ENCODE data around the gene THNSL1. TPM values are rescaled to one million over a fixed set of nuclear protein-coding genes. Genes with fewer than 3 reads are reported as not detected.

Gene THNSL1
- total RNA-seq, 1 experiment from 2014 or later: 5.5 TPM

DNA sequence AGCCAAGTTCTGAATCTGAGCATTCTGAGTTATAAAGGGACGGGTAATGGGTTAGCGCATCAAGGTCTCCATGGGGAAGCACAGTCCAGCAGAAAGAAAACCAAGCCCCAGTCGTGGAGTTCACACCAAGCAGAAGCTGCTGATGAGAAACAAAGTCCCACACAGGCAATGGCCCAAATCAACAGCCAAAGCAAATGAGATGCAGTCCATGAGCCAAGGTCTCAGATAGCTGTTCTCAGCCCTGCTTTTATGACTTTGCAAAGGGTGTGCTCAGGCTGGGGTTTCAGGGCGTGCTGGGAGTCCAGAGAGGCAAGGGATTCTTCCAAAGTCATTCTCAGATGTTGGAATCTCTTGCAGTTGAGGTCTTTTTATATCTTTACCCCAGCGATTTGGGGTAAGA is 32.0 kb downstream of the THNSL1 start:
- no peaks in the 10 kb centered on the region for H3K4me1 Mint-ChIP-seq
- ATAC-seq: no peak
- TF ChIP-seq, protein P1, sequence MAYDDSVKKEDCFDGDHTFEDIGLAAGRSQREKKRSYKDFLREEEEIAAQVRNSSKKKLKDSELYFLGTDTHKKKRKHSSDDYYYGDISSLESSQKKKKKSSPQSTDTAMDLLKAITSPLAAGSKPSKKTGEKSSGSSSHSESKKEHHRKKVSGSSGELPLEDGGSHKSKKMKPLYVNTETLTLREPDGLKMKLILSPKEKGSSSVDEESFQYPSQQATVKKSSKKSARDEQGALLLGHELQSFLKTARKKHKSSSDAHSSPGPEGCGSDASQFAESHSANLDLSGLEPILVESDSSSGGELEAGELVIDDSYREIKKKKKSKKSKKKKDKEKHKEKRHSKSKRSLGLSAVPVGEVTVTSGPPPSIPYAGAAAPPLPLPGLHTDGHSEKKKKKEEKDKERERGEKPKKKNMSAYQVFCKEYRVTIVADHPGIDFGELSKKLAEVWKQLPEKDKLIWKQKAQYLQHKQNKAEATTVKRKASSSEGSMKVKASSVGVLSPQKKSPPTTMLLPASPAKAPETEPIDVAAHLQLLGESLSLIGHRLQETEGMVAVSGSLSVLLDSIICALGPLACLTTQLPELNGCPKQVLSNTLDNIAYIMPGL (CRISPR knock-in tag; IDR thresholded peaks at IDR 0.05): no peak
- H3K9me3 Mint-ChIP-seq: peaks cover 12% of the 10 kb centered on the region
- no peak overlapping the region for H3K27ac Mint-ChIP-seq
- POLR2A ChIA-PET: no interaction called here
- CTCF ChIA-PET: no interaction called here
- DNase-seq (ENCODE audit: low spot score): no peak
- no peaks in the 10 kb centered on the region for H3K36me3 Mint-ChIP-seq
- no peaks in the 10 kb centered on the region for H3K27me3 Mint-ChIP-seq (ENCODE audit: low read depth)
- no peak overlapping the region for H3K4me3 Mint-ChIP-seq

DNA sequence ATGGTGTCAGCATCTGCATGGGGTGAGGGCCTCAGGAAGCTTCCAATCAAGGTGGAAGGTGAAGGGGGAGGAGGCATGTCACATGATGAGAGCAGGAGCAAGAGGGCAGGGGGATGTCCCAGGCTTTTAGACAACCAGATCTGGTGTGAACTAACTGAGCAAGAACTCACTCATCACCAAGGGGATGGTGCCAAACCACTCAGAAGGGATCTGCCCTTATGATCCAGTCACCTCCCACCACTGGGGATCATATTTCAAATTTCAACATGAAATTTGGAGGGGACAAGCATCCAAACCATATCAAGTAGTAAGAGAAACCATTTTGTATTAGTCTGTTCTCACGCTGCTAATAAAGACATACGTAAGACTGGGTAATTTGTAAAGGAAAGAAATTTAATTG is 33.6 kb downstream of the THNSL1 start:
- DNase-seq (ENCODE audit: low spot score) (no peak), ATAC-seq (no peak)
- Mint-ChIP-seq H3K36me3 (no peaks in the 10 kb centered on the region), H3K4me1 (peaks cover 2% of the 10 kb centered on the region), H3K27me3 (ENCODE audit: low read depth) (no peaks in the 10 kb centered on the region), H3K4me3 (no peak overlapping the region), H3K9me3 (peaks cover 12% of the 10 kb centered on the region), H3K27ac (no peak overlapping the region)
- ChIA-PET CTCF (no interaction called here), POLR2A (no interaction called here)
- TF ChIP-seq GABPB1 (CRISPR knock-in tag; IDR thresholded peaks at IDR 0.05) (no peak), SMAD3 (CRISPR knock-in tag; IDR thresholded peaks at IDR 0.05; ENCODE audit: borderline replicate concordance) (no peak), NR3C1 (CRISPR knock-in tag; conservative IDR thresholded peaks at IDR 0.05; ENCODE audit: low read depth) (no peak), FOXK1 (CRISPR knock-in tag; IDR thresholded peaks at IDR 0.05) (no peak), PRRX2 (CRISPR knock-in tag; IDR thresholded peaks at IDR 0.05) (no peak), ZNF263 (CRISPR knock-in tag; IDR thresholded peaks at IDR 0.05; ENCODE audit: low read depth) (no peak), ESRRA (CRISPR knock-in tag; IDR thresholded peaks at IDR 0.05; ENCODE audit: borderline replicate concordance) (no peak), ZNF416 (CRISPR knock-in tag; IDR thresholded peaks at IDR 0.05) (no peak), CREM (CRISPR knock-in tag; IDR thresholded peaks at IDR 0.05) (no peak)
- TF ChIP-seq, protein P2, sequence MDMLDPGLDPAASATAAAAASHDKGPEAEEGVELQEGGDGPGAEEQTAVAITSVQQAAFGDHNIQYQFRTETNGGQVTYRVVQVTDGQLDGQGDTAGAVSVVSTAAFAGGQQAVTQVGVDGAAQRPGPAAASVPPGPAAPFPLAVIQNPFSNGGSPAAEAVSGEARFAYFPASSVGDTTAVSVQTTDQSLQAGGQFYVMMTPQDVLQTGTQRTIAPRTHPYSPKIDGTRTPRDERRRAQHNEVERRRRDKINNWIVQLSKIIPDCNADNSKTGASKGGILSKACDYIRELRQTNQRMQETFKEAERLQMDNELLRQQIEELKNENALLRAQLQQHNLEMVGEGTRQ (CRISPR knock-in tag; IDR thresholded peaks at IDR 0.05): no peak
- TF ChIP-seq, protein P3, sequence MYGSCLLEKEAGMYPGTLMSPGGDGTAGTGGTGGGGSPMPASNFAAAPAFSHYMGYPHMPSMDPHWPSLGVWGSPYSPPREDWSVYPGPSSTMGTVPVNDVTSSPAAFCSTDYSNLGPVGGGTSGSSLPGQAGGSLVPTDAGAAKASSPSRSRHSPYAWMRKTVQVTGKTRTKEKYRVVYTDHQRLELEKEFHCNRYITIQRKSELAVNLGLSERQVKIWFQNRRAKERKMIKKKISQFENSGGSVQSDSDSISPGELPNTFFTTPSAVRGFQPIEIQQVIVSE (CRISPR knock-in tag; IDR thresholded peaks at IDR 0.05; ENCODE audit: borderline replicate concordance): no peak
- TF ChIP-seq, protein P4, sequence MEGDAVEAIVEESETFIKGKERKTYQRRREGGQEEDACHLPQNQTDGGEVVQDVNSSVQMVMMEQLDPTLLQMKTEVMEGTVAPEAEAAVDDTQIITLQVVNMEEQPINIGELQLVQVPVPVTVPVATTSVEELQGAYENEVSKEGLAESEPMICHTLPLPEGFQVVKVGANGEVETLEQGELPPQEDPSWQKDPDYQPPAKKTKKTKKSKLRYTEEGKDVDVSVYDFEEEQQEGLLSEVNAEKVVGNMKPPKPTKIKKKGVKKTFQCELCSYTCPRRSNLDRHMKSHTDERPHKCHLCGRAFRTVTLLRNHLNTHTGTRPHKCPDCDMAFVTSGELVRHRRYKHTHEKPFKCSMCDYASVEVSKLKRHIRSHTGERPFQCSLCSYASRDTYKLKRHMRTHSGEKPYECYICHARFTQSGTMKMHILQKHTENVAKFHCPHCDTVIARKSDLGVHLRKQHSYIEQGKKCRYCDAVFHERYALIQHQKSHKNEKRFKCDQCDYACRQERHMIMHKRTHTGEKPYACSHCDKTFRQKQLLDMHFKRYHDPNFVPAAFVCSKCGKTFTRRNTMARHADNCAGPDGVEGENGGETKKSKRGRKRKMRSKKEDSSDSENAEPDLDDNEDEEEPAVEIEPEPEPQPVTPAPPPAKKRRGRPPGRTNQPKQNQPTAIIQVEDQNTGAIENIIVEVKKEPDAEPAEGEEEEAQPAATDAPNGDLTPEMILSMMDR (IDR thresholded peaks at IDR 0.05): no peak
- TF ChIP-seq, protein P5, sequence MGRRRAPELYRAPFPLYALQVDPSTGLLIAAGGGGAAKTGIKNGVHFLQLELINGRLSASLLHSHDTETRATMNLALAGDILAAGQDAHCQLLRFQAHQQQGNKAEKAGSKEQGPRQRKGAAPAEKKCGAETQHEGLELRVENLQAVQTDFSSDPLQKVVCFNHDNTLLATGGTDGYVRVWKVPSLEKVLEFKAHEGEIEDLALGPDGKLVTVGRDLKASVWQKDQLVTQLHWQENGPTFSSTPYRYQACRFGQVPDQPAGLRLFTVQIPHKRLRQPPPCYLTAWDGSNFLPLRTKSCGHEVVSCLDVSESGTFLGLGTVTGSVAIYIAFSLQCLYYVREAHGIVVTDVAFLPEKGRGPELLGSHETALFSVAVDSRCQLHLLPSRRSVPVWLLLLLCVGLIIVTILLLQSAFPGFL (CRISPR knock-in tag; IDR thresholded peaks at IDR 0.05; ENCODE audit: borderline replicate concordance): no peak
- TF ChIP-seq, protein P6, sequence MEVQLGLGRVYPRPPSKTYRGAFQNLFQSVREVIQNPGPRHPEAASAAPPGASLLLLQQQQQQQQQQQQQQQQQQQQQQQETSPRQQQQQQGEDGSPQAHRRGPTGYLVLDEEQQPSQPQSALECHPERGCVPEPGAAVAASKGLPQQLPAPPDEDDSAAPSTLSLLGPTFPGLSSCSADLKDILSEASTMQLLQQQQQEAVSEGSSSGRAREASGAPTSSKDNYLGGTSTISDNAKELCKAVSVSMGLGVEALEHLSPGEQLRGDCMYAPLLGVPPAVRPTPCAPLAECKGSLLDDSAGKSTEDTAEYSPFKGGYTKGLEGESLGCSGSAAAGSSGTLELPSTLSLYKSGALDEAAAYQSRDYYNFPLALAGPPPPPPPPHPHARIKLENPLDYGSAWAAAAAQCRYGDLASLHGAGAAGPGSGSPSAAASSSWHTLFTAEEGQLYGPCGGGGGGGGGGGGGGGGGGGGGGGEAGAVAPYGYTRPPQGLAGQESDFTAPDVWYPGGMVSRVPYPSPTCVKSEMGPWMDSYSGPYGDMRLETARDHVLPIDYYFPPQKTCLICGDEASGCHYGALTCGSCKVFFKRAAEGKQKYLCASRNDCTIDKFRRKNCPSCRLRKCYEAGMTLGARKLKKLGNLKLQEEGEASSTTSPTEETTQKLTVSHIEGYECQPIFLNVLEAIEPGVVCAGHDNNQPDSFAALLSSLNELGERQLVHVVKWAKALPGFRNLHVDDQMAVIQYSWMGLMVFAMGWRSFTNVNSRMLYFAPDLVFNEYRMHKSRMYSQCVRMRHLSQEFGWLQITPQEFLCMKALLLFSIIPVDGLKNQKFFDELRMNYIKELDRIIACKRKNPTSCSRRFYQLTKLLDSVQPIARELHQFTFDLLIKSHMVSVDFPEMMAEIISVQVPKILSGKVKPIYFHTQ (CRISPR knock-in tag; IDR thresholded peaks at IDR 0.05): no peak
- TF ChIP-seq, protein P7, sequence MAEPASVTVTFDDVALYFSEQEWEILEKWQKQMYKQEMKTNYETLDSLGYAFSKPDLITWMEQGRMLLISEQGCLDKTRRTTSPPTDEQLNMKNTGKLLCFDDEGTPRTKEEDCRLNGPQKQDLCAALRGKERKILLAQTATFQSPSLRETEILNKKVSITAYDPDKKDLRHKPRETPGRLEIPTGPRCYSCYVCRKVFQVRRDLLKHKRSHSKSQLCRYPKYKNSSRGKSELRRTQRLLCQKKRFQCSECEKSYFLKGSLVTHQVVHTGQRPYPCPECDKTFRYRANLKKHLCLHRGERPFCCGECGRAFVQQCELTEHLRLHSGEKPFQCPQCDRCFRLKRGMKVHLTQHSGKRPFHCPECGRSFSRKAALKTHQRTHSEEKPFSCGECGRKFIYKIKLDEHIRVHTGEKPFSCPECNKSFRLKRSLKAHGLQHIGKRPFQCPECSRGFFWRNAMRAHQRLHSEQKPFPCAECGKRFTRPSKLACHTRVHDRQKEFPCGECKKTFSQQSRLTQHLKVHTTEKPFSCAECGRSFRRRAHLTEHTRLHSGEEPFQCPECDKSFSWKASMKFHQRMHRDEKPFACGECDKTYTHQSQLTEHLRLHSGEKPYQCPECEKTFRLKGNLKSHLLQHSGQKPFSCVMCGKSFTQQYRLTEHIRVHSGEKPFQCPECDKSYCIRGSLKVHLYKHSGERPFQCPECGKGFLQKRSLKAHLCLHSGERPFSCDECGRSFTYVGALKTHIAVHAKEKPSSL (CRISPR knock-in tag; conservative IDR thresholded peaks at IDR 0.05): no peak

All from WTC11 (cell line).